Measurements from ENCODE around the gene PCDHB2.

- no peak for TF ChIP-seq CTCF (IDR thresholded peaks at IDR 0.05)
- no peak for TF ChIP-seq POLR2A (IDR thresholded peaks at IDR 0.05)
Observed at GRCh38 chr5:141101059-141101458, 6.6 kb downstream of the PCDHB2 start.

Measured in heart left ventricle (tissue), 13 donors.